Measurements from ENCODE around the gene DNM3. TPM values are rescaled to one million over a fixed set of nuclear protein-coding genes. Genes with fewer than 3 reads are reported as not detected.

Gene DNM3
- total and polyA plus RNA-seq, 2 experiments from 2014 or later: 0.11 to 1.4 TPM

GRCh38 chr1:171931752-171932151, 90.5 kb downstream of the DNM3 start:
- Histone ChIP-seq H4K20me1 (ENCODE audit: insufficient read depth) (no peaks in the 10 kb centered on the region), H3K9ac (no peak overlapping the region), H3K36me3 (ENCODE audit: low read depth) (no peaks in the 10 kb centered on the region), H3K4me2 (ENCODE audit: unreplicated experiment) (no peak overlapping the region), H3K9me3 (ENCODE audit: low read depth) (no peaks in the 10 kb centered on the region), H3K27me3 (replicated peaks; ENCODE audit: insufficient read depth) (no peaks in the 10 kb centered on the region), H3K4me3 (no peak overlapping the region), H2AFZ (no peak overlapping the region), H3K79me2 (ENCODE audit: insufficient read depth) (no peaks in the 10 kb centered on the region), H3K27ac (no peak overlapping the region), H3K4me1 (ENCODE audit: insufficient read depth) (no peaks in the 10 kb centered on the region), H3F3A (ENCODE audit: insufficient read depth) (no peaks in the 10 kb centered on the region), H3K9me2 (ENCODE audit: insufficient read depth) (no peaks in the 10 kb centered on the region)
- TF ChIP-seq EZH2phosphoT487 (IDR thresholded peaks at IDR 0.05; ENCODE audit: insufficient read depth, low read depth) (no peak), EZH2 (IDR thresholded peaks at IDR 0.05; ENCODE audit: insufficient read depth, poor library complexity, severe bottlenecking) (no peak)
- no peak for DNase-seq
- in situ Hi-C loops (cut with MboI): no loop called here

DNA sequence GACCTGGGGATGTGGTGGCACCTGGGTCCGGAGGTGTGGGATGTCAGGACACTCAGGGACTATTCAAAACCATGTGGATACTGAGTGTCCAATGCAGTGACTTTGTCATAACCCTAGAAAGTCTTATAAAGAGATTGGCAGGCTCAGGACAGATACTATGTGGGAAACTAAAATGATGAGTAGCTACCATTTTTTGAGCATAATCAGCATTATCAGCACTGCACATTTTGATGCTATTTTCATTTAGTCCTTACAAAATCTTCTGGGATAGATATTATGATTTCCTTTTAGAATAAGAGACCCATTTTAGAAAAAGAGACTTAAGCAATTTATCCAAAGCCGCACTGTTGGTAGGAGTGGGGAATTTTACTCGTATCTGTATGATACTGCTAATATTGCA, 93.4 kb downstream of the DNM3 start:
- no peaks in the 10 kb centered on the region for H4K20me1 ChIP-seq (ENCODE audit: insufficient read depth)
- no peak overlapping the region for H2AFZ ChIP-seq
- no peaks in the 10 kb centered on the region for H3K9me2 ChIP-seq (ENCODE audit: insufficient read depth)
- in situ Hi-C loops (cut with MboI): no loop called here
- no peak overlapping the region for H3K9ac ChIP-seq
- H3K36me3 ChIP-seq (ENCODE audit: low read depth): no peaks in the 10 kb centered on the region
- no peak for DNase-seq
- no peaks in the 10 kb centered on the region for H3K27me3 ChIP-seq (replicated peaks; ENCODE audit: insufficient read depth)
- WGBS, 2 experiments (ENCODE audit: low coverage in 1 of 2, low lambda C conversion rate in 2 of 2, missing lambda C conversion rate in 2 of 2): 59 to 63% methylated on average over 3 of the region's 3 CpGs
- no peak overlapping the region for H3K4me2 ChIP-seq (ENCODE audit: unreplicated experiment)
- H3K4me3 ChIP-seq: no peak overlapping the region
- H3F3A ChIP-seq (ENCODE audit: insufficient read depth): no peaks in the 10 kb centered on the region
- TF ChIP-seq EZH2phosphoT487 (IDR thresholded peaks at IDR 0.05; ENCODE audit: insufficient read depth, low read depth) (no peak), EZH2 (IDR thresholded peaks at IDR 0.05; ENCODE audit: insufficient read depth, poor library complexity, severe bottlenecking) (no peak)
- H3K9me3 ChIP-seq (ENCODE audit: low read depth): no peaks in the 10 kb centered on the region
- no peaks in the 10 kb centered on the region for H3K79me2 ChIP-seq (ENCODE audit: insufficient read depth)
- H3K27ac ChIP-seq: no peak overlapping the region
- no peaks in the 10 kb centered on the region for H3K4me1 ChIP-seq (ENCODE audit: insufficient read depth)

DNA sequence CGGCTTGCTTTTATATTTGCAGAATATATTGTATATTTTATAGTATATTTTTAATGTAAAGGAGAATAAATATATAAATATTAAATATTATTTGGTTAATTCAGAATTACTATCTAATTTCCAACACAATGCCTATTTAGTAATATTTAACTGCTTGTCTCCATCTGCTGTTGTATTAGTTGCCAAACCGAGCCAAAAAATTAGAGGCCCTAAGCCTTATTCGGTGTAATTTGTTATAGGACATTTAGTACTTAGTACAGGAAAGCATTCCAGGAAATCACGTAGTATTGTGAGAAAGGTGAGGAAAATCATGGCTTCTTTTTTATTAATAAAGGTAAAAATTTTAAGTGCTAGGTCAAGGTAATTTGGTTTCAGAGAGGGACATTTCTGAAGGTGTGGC, 93.8 kb downstream of the DNM3 start:
- in situ Hi-C loops (cut with MboI): no loop called here
- Histone ChIP-seq H3K79me2 (ENCODE audit: insufficient read depth) (no peaks in the 10 kb centered on the region), H3K27ac (no peak overlapping the region), H4K20me1 (ENCODE audit: insufficient read depth) (no peaks in the 10 kb centered on the region), H3K9ac (no peak overlapping the region), H3K9me2 (ENCODE audit: insufficient read depth) (no peaks in the 10 kb centered on the region), H3K27me3 (replicated peaks; ENCODE audit: insufficient read depth) (no peaks in the 10 kb centered on the region), H3F3A (ENCODE audit: insufficient read depth) (no peaks in the 10 kb centered on the region), H3K9me3 (ENCODE audit: low read depth) (no peaks in the 10 kb centered on the region), H3K4me2 (ENCODE audit: unreplicated experiment) (no peak overlapping the region), H3K36me3 (ENCODE audit: low read depth) (no peaks in the 10 kb centered on the region), H3K4me3 (no peak overlapping the region), H2AFZ (no peak overlapping the region), H3K4me1 (ENCODE audit: insufficient read depth) (no peaks in the 10 kb centered on the region)
- TF ChIP-seq EZH2phosphoT487 (IDR thresholded peaks at IDR 0.05; ENCODE audit: insufficient read depth, low read depth) (no peak), EZH2 (IDR thresholded peaks at IDR 0.05; ENCODE audit: insufficient read depth, poor library complexity, severe bottlenecking) (no peak)
- WGBS, 2 experiments (ENCODE audit: low coverage in 1 of 2, low lambda C conversion rate in 2 of 2, missing lambda C conversion rate in 2 of 2): 71 to 72% methylated on average over 4 of the region's 4 CpGs
- DNase-seq: no peak

DNA sequence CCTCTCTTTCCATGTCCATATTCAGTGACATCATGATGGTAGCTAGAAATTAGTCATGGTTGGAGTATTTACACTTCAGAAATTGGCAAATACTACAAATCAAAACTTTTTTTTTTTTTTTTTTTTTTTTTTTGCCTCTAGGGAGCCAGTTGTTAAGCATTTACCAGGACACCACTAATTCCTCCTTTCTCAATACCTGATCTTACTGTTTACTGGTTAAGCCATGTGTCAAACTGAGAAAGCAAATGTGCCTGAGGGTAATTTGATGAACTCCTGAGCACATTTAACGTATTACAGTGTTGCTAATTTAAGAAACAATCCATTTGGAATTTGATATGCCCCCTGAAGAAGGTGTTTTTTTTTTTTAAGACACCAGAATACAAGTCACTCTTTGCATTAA, 94.4 kb downstream of the DNM3 start:
- Histone ChIP-seq H3K4me3 (no peak overlapping the region), H3K9me2 (ENCODE audit: insufficient read depth) (no peaks in the 10 kb centered on the region), H3K4me2 (ENCODE audit: unreplicated experiment) (no peak overlapping the region), H3K36me3 (ENCODE audit: low read depth) (no peaks in the 10 kb centered on the region), H3K27ac (no peak overlapping the region), H3F3A (ENCODE audit: insufficient read depth) (no peaks in the 10 kb centered on the region), H3K4me1 (ENCODE audit: insufficient read depth) (no peaks in the 10 kb centered on the region), H4K20me1 (ENCODE audit: insufficient read depth) (no peaks in the 10 kb centered on the region), H3K79me2 (ENCODE audit: insufficient read depth) (no peaks in the 10 kb centered on the region), H2AFZ (no peak overlapping the region), H3K9me3 (ENCODE audit: low read depth) (no peaks in the 10 kb centered on the region), H3K27me3 (replicated peaks; ENCODE audit: insufficient read depth) (no peaks in the 10 kb centered on the region), H3K9ac (no peak overlapping the region)
- peak; percentile 15 for DNase-seq
- in situ Hi-C loops (cut with MboI): no loop called here
- no peak for TF ChIP-seq EZH2phosphoT487 (IDR thresholded peaks at IDR 0.05; ENCODE audit: insufficient read depth, low read depth)
- TF ChIP-seq EZH2 (IDR thresholded peaks at IDR 0.05; ENCODE audit: insufficient read depth, poor library complexity, severe bottlenecking): no peak
- 61 to 78% methylated on average over 1 of the region's 1 CpG for WGBS, 2 experiments (ENCODE audit: low coverage in 1 of 2, low lambda C conversion rate in 2 of 2, missing lambda C conversion rate in 2 of 2)

DNA sequence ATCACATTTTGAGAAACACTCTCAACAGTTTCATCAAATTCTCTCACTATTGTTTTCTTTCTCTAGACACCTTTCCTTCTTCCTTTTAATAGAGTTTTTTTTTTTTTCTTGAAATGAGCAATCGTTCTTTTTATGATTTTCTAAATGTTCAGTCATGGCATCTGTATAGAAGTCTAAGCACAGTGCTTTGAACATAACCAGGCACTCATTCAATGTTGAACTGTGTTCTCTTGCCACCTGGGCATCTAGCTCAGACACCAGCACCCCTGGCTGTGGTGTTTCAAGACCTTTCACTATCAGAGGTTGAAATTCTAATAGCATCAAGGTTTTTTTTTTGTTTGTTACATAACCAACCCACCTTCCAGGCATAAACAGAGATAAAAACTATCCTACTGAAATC, 96.6 kb downstream of the DNM3 start:
- H3K27ac ChIP-seq: no peak overlapping the region
- no peaks in the 10 kb centered on the region for H3K9me2 ChIP-seq (ENCODE audit: insufficient read depth)
- no peak overlapping the region for H3K9ac ChIP-seq
- H3K4me2 ChIP-seq (ENCODE audit: unreplicated experiment): no peak overlapping the region
- no peak for DNase-seq
- H3K4me1 ChIP-seq (ENCODE audit: insufficient read depth): no peaks in the 10 kb centered on the region
- H3K36me3 ChIP-seq (ENCODE audit: low read depth): no peaks in the 10 kb centered on the region
- no peaks in the 10 kb centered on the region for H3K9me3 ChIP-seq (ENCODE audit: low read depth)
- no peak overlapping the region for H3K4me3 ChIP-seq
- H3K27me3 ChIP-seq (replicated peaks; ENCODE audit: insufficient read depth): no peaks in the 10 kb centered on the region
- TF ChIP-seq EZH2 (IDR thresholded peaks at IDR 0.05; ENCODE audit: insufficient read depth, poor library complexity, severe bottlenecking): no peak
- TF ChIP-seq EZH2phosphoT487 (IDR thresholded peaks at IDR 0.05; ENCODE audit: insufficient read depth, low read depth): no peak
- H4K20me1 ChIP-seq (ENCODE audit: insufficient read depth): no peaks in the 10 kb centered on the region
- H3K79me2 ChIP-seq (ENCODE audit: insufficient read depth): no peaks in the 10 kb centered on the region
- H3F3A ChIP-seq (ENCODE audit: insufficient read depth): no peaks in the 10 kb centered on the region
- no peak overlapping the region for H2AFZ ChIP-seq
- 61 to 67% methylated on average over 1 of the region's 1 CpG for WGBS, 2 experiments (ENCODE audit: low coverage in 1 of 2, low lambda C conversion rate in 2 of 2, missing lambda C conversion rate in 2 of 2)
- in situ Hi-C loops (cut with MboI): no loop called here

All from GM23248 (cell line).